HepG2 (cell line): Measurements from ENCODE around the gene JSRP1. TPM values are rescaled to one million over a fixed set of nuclear protein-coding genes. Genes with fewer than 3 reads are reported as not detected.

ENCODE experiments used
- ATF2 ChIP-seq: sonication (generic); formaldehyde crosslinking; IDR thresholded peaks from 2 replicates; pipeline ENCODE4 v1.4.0; 2020; ENCODE audit warnings: missing genetic modification reagents
- BATF2 ChIP-seq: sonication (generic); formaldehyde crosslinking; IDR thresholded peaks from 2 replicates; pipeline ENCODE4 v1.8.0; 2022; ENCODE audit warnings: mild to moderate bottlenecking, missing genetic modification reagents, moderate library complexity
- CCDC6 ChIP-seq: sonication (generic); formaldehyde crosslinking; IDR thresholded peaks from 2 replicates; pipeline ENCODE4 v1.8.1; 2022; ENCODE audit warnings: mild to moderate bottlenecking, missing genetic modification reagents, moderate library complexity
- FOXK2 ChIP-seq: fragments of 450-650 bp; IDR thresholded peaks from 2 replicates; pipeline ENCODE4 v1.6.1; 2016
- GFI1 ChIP-seq: sonication (generic); formaldehyde crosslinking; IDR thresholded peaks from 2 replicates; pipeline ENCODE4 v1.5.0; 2020; ENCODE audit warnings: missing genetic modification reagents, mild to moderate bottlenecking, borderline replicate concordance
- RARG ChIP-seq: sonication (generic); formaldehyde crosslinking; IDR thresholded peaks from 2 replicates; pipeline ENCODE4 v1.4.0; 2020; ENCODE audit warnings: low read depth, mild to moderate bottlenecking, missing genetic modification reagents
- RFX5 ChIP-seq: IDR thresholded peaks from 2 replicates; pipeline ENCODE4 v1.6.1; 2011; ENCODE audit warnings: low read depth, low read length, improper control_type of control experiment
- TCF7L2 ChIP-seq: IDR thresholded peaks from 2 replicates; pipeline ENCODE4 v1.6.1; 2011; ENCODE audit warnings: mild to moderate bottlenecking, low read depth, low read length, moderate library complexity
- TRIM22 ChIP-seq: fragments of 450-650 bp; IDR thresholded peaks from 2 replicates; pipeline ENCODE4 v1.6.1; 2017
- YEATS4 ChIP-seq: sonication (generic); formaldehyde crosslinking; IDR thresholded peaks from 2 replicates; pipeline ENCODE4 v1.4.0; 2020; ENCODE audit warnings: missing genetic modification reagents, borderline replicate concordance
- ZKSCAN1 ChIP-seq: fragments of 150-350 bp; IDR thresholded peaks from 2 replicates; pipeline ENCODE4 v1.6.1; 2014; ENCODE audit warnings: low read length
- ZNF136 ChIP-seq: sonication (generic); formaldehyde crosslinking; IDR thresholded peaks from 2 replicates; pipeline ENCODE4 v1.8.1; 2022; ENCODE audit warnings: low read depth, mild to moderate bottlenecking, moderate library complexity, missing genetic modification reagents
- ZNF30 ChIP-seq: sonication (generic); formaldehyde crosslinking; IDR thresholded peaks from 2 replicates; pipeline ENCODE4 v1.5.0; 2020; ENCODE audit warnings: mild to moderate bottlenecking, missing genetic modification reagents
- ZNF513 ChIP-seq: sonication (generic); formaldehyde crosslinking; conservative IDR thresholded peaks from 2 replicates; pipeline ENCODE4 v1.5.0; 2020; ENCODE audit warnings: missing genetic modification reagents
- ZNF605 ChIP-seq: sonication (generic); formaldehyde crosslinking; IDR thresholded peaks from 2 replicates; pipeline ENCODE4 v1.8.0; 2022; ENCODE audit warnings: mild to moderate bottlenecking, missing genetic modification reagents
- ZNF644 ChIP-seq: IDR thresholded peaks from 2 replicates; pipeline ENCODE4 v1.6.1; 2016; ENCODE audit warnings: low read depth
- ZNF749 ChIP-seq: sonication (generic); formaldehyde crosslinking; IDR thresholded peaks from 2 replicates; pipeline ENCODE4 v1.8.0; 2022; ENCODE audit warnings: mild to moderate bottlenecking, missing genetic modification reagents, moderate library complexity, borderline replicate concordance
- ZNF800 ChIP-seq: sonication (generic); formaldehyde crosslinking; IDR thresholded peaks from 2 replicates; pipeline ENCODE4 v1.4.0; 2020; ENCODE audit warnings: missing genetic modification reagents
- polyA plus RNA-seq, 8 experiments: library from polyadenylated mRNA; depleted of rRNA in 3 of 8; stranded (reverse) in 7 of 8; unstranded in 1 of 8; fragments of >200 nt; fragmentation: Illumina TruSeq in 4 of 8; extraction: Trizol in 4 of 8; gene quantifications; 2 replicates each; pipeline versions ENCODE4 v1.2.1 to v1.2.3, GENCODE V29; 2011 to 2016; ENCODE audit warnings: low read depth in 4 of 8, missing spikeins in 1 of 8, mixed read lengths in 1 of 8; ENCODE audit not compliant: insufficient read depth in 1 of 8
- total RNA-seq, 5 experiments: library from RNA; depleted of rRNA; stranded (reverse); fragments of >200 nt; fragmentation: Illumina TruSeq; extraction: Trizol; gene quantifications; 2 replicates each; pipeline ENCODE4 v1.2.3, GENCODE V29; 2016; ENCODE audit warnings: low read depth in 1 of 5

Gene JSRP1
- total and polyA plus RNA-seq, 2 of the 13 experiments (the other 11 are each of a cell fraction or from before 2014, with no cell fraction given): 0.16 to 0.38 TPM

GRCh38 chr19:2242092-2242537, 14.1 kb downstream of the JSRP1 start (continued):
- TF ChIP-seq ZNF605 (CRISPR knock-in tag) (peak; percentile 57; the same call in 1 of the 2 replicates), YEATS4 (CRISPR knock-in tag) (no peak), TRIM22 (no peak), RARG (no peak), ZKSCAN1 (no peak), FOXK2 (no peak), ZNF800 (no peak), ZNF644 (CRISPR knock-in tag) (0 out of 2 replicates have a peak, but pooled peaks have one; percentile 44), RFX5 (no peak), CCDC6 (no peak), ZNF136 (CRISPR knock-in tag) (no peak), ATF2 (CRISPR knock-in tag) (no peak), ZNF513 (CRISPR knock-in tag) (no peak), BATF2 (CRISPR knock-in tag) (no peak), TCF7L2 (no peak), ZNF30 (CRISPR knock-in tag) (no peak), ZNF749 (CRISPR knock-in tag) (no peak), GFI1 (no peak)
